Globus pallidus (tissue), 1 donor: Measurements from ENCODE around the gene FOXO3.
"Not testable (repeated sequence)": the region's sequence is repeated elsewhere in the genome, so short reads cannot be mapped to it uniquely, and the experiment has no call there.

Source experiments
- DNase-seq: peaks from one replicate; pipeline ENCODE4 v3.0.0-alpha.2; 2015; ENCODE audit warnings: low spot score

Gene FOXO3

DNA sequence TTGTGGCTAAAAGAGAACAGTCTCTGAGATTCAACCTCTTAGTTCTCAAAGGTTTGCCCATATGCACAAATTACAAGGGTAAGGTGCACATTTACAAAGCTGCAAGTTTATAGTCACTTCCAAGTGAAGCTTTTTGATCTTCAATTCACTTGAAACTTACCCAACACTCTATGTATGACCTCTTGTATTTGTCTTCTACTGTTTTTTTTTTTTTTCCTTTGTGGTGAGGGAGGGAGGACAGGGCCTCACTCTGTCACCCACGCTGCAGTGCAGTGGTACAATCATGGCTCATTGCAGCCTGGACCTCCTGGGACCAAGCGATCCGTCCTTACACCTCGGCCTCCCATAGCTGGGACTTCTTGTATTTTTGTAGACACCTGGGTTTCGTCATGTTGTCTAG is 4.5 kb upstream of the FOXO3 start:
- no peak for DNase-seq

- no peak for DNase-seq
Measured at GRCh38 chr6:108556866-108557493, 3.7 kb upstream of the FOXO3 start.

- peak; percentile 58 for DNase-seq
Measured at GRCh38 chr6:108557494-108558371, 3.0 kb upstream of the FOXO3 start.

- DNase-seq, result peak; percentile 99
Measured at GRCh38 chr6:108558372-108559096, 2.2 kb upstream of the FOXO3 start.

- peak; percentile 98 for DNase-seq
Measured at GRCh38 chr6:108559097-108559883, 1.4 kb upstream of the FOXO3 start.

DNA sequence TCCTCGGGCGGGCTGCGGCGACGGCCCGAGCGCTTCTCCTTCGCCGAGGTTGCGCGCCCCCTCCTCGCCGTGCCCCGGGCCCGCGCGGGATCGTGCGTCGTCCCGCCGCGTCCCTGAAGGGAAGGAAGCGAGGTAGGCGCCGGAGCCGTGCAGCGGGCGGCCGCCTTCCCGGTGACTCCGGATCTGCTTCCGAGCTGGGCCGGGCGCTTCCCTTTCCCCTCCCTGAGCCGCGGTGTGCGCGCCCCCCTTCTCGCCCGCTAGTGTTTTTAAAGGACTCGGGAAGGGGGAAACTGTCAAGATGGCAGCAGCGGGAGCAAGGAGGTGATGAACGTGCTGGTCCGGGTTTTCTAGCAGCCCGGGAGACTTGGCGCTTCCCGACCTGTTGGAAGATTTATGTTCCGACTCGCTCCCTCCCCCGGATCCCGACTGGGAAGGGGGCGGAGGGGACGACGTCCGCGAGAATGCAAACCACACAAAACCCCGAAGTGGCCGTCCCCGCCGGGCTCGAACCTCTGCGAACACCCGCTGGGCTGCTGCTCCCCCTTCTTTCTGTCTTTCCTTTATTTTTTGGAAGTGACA is 744 bp upstream of the FOXO3 start:
- DNase-seq, result peak; percentile 69

DNA sequence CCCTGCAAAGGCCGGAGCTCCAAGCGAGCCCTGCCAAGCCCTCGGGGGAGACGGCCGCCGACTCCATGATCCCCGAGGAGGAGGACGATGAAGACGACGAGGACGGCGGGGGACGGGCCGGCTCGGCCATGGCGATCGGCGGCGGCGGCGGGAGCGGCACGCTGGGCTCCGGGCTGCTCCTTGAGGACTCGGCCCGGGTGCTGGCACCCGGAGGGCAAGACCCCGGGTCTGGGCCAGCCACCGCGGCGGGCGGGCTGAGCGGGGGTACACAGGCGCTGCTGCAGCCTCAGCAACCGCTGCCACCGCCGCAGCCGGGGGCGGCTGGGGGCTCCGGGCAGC is 561 bp downstream of the FOXO3 start:
- DNase-seq, result not testable (repeated sequence)

- DNase-seq, result no peak
Measured at GRCh38 chr6:108561742-108562502, 1.2 kb downstream of the FOXO3 start.

- peak; percentile 55 for DNase-seq
Measured at GRCh38 chr6:108562503-108562993, 1.8 kb downstream of the FOXO3 start.

GRCh38 chr6:108563292-108563691 is 2.6 kb downstream of the FOXO3 start:
- no peak for DNase-seq

DNA sequence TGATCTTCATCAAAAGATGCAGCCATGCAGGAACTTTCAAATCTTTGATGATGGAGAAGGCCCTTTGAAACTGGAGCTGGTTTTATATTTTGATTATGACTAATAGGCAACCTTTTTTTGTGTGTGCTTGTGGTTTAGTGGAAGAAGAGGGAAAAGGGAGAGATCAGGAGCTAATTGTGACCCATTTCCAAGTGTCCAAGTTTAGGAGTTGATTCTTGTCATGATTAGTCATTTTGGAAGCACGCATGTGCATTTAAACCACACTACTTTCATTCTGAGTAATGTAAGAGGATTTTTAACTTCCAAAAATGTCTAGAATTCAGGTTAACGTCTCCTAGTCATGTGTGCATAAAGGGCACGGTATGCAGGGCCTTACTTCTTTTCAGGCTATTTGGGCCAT is 3.5 kb downstream of the FOXO3 start:
- DNase-seq, result no peak

GRCh38 chr6:108565091-108565766 is 4.5 kb downstream of the FOXO3 start:
- no peak for DNase-seq

- peak; percentile 59 for DNase-seq
Measured at GRCh38 chr6:108565893-108566292, 5.2 kb downstream of the FOXO3 start.

DNA sequence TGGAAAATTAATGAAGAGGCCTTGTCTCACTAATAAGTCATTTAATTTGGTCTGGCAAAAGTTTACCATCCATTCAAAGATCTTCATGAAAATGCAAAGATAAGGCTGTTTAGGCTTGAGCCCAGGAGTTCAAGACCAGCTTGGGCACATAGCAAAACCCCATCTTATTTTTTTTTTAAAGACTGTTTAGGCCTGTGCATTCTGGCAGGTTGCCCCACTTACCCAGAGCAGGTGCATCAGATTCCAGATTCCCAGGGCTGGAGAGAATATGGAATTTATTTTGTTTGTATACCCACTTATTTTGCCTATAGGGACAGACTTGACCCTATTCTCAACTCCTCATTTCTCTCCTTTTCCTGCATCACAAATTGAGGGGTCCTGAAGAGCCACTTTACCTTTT is 5.7 kb downstream of the FOXO3 start:
- DNase-seq, result no peak

- DNase-seq, result no peak
Measured at GRCh38 chr6:108568101-108568500, 7.4 kb downstream of the FOXO3 start.

- no peak for DNase-seq
Measured at GRCh38 chr6:108568551-108569305, 8.0 kb downstream of the FOXO3 start.

- DNase-seq, result no peak
Measured at GRCh38 chr6:108570517-108570916, 9.8 kb downstream of the FOXO3 start.

DNA sequence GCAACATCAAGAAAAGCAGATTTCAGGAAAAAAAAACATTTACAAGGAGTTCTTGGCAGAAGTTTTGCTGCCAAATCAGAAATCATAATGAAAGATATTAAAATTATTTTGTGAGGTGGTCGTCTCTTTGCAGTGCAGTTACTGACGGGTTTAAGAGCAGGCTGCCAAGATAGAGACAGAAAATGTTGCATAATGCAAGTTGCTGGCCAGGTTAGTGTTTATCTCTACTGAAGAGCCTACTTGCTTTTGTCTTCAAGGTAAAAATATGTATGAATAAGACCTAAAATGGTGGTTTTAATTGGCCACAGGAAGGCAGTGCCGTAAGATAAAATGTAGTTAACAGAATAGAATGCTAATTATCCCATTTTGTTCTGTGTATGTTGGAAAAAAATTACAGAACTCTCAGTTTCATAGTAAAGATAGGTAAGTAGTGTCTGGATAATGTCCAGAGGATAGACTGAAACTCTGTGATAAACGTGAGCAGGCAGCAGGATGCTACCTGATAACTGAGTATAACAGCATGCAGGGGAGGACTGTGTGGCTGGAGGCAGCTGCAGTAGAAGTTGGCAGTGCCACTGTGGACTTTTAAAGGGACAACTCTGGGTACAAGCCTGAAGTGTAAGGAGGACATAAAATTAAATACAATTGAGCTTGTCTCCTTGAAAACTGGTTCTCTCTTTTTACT is 13.9 kb downstream of the FOXO3 start:
- no peak for DNase-seq
